ENCODE measurements around the gene ZSCAN10. TPM values are rescaled to one million over a fixed set of nuclear protein-coding genes. Genes with fewer than 3 reads are reported as not detected.

The ZSCAN10 gene
- total and polyA plus RNA-seq, 2 of the 13 experiments (the other 11 are each of a cell fraction or from before 2014, with no cell fraction given): not detected

DNA sequence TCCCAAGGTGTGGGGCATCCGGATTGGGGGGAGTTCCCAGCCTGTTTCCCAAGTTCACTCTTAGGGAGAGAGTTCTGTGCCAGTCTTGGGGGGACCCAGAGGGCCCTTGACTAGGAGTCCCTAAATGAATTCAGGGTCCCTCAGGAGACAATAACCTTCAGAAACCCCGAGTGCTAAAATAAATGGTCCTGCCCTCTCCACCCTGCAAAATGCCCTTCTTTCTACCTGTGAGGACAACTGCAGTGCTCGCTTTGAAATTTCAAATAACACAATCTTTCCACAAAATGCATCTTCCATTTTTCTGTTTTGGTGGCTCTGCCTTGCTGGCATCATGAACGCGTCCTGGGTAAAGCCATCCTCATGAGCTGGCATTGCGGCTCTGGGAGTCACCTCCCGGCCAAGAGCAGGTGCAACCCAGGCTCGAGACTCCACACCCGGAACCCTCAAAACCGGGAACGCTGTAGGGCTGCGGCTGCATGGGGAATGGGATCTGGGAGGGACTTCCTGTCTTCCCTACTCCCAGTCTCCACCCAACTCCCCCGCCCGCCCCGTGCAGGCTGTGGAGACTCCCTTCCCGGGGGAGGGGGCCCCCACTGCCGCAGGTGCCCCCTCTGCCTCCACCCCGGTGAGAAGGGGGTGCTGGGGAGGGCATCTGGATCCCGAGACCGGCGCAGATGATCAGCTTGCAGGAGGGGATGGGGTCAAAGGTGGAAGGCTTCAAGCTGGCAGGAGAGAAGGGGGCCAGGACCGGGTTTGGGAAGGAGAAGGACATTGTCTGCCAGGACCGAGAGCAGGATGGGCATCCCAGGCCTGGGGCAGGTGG, 13.2 kb upstream of the ZSCAN10 start, which contains the start of gene ZNF205 (continued):
- TF ChIP-seq, protein P1, sequence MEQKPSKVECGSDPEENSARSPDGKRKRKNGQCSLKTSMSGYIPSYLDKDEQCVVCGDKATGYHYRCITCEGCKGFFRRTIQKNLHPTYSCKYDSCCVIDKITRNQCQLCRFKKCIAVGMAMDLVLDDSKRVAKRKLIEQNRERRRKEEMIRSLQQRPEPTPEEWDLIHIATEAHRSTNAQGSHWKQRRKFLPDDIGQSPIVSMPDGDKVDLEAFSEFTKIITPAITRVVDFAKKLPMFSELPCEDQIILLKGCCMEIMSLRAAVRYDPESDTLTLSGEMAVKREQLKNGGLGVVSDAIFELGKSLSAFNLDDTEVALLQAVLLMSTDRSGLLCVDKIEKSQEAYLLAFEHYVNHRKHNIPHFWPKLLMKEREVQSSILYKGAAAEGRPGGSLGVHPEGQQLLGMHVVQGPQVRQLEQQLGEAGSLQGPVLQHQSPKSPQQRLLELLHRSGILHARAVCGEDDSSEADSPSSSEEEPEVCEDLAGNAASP (CRISPR knock-in tag; IDR thresholded peaks at IDR 0.05; ENCODE audit: borderline replicate concordance): peak; percentile 72; the same call in 1 of the 2 replicates
- no peak for TF ChIP-seq JUND (CRISPR knock-in tag; IDR thresholded peaks at IDR 0.05)
- TF ChIP-seq ZNF232 (CRISPR knock-in tag; IDR thresholded peaks at IDR 0.05; ENCODE audit: borderline replicate concordance): no peak
- TF ChIP-seq, protein P2, sequence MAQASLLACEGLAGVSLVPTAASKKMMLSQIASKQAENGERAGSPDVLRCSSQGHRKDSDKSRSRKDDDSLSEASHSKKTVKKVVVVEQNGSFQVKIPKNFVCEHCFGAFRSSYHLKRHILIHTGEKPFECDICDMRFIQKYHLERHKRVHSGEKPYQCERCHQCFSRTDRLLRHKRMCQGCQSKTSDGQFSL (CRISPR knock-in tag; IDR thresholded peaks at IDR 0.05): no peak
- TF ChIP-seq RFXANK (CRISPR knock-in tag; IDR thresholded peaks at IDR 0.05): no peak
- TF ChIP-seq TSC22D2 (CRISPR knock-in tag; IDR thresholded peaks at IDR 0.05; ENCODE audit: borderline replicate concordance): no peak
- peak; percentile 65 for TF ChIP-seq SRSF1 (optimal IDR thresholded peaks at IDR 0.05; ENCODE audit: low read depth, low read length)
- no peak for TF ChIP-seq BRCA1 (CRISPR knock-in tag; IDR thresholded peaks at IDR 0.05)
- TF ChIP-seq RARG (CRISPR knock-in tag; IDR thresholded peaks at IDR 0.05; ENCODE audit: low read depth): no peak
- TF ChIP-seq, protein P3, sequence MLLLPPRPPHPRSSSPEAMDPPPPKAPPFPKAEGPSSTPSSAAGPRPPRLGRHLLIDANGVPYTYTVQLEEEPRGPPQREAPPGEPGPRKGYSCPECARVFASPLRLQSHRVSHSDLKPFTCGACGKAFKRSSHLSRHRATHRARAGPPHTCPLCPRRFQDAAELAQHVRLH (CRISPR knock-in tag; IDR thresholded peaks at IDR 0.05; ENCODE audit: borderline replicate concordance, low read depth): peak; percentile 95
- no peak for TF ChIP-seq ZNF550 (CRISPR knock-in tag; IDR thresholded peaks at IDR 0.05; ENCODE audit: borderline replicate concordance)
- no peak for TF ChIP-seq ZFP62 (CRISPR knock-in tag; IDR thresholded peaks at IDR 0.05)
- TF ChIP-seq, protein P4, sequence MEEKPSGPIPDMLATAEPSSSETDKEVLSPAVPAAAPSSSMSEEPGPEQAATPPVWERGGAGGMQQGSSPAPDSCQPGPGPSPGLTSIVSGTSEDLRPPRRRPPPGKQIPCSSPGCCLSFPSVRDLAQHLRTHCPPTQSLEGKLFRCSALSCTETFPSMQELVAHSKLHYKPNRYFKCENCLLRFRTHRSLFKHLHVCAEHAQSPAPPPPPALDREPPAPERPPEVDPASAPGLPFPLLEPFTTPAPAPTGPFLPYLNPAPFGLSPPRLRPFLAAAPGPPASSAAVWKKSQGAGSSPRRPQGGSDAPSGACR (CRISPR knock-in tag; IDR thresholded peaks at IDR 0.05): 0 out of 2 replicates have a peak, but pooled peaks have one; percentile 30
- TF ChIP-seq MTF2 (CRISPR knock-in tag; IDR thresholded peaks at IDR 0.05; ENCODE audit: borderline replicate concordance): no peak
- TF ChIP-seq, protein P5, sequence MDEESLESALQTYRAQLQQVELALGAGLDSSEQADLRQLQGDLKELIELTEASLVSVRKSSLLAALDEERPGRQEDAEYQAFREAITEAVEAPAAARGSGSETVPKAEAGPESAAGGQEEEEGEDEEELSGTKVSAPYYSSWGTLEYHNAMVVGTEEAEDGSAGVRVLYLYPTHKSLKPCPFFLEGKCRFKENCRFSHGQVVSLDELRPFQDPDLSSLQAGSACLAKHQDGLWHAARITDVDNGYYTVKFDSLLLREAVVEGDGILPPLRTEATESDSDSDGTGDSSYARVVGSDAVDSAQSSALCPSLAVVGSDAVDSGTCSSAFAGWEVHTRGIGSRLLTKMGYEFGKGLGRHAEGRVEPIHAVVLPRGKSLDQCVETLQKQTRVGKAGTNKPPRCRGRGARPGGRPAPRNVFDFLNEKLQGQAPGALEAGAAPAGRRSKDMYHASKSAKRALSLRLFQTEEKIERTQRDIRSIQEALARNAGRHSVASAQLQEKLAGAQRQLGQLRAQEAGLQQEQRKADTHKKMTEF (CRISPR knock-in tag; IDR thresholded peaks at IDR 0.05): peak; percentile 82
- TF ChIP-seq SKI (IDR thresholded peaks at IDR 0.05; ENCODE audit: partially characterized antibody): no peak
- TF ChIP-seq YY1 (IDR thresholded peaks at IDR 0.05; ENCODE audit: insufficient read depth, insufficient replicate concordance, low read depth, low read length): peak; percentile 71
- no peak for TF ChIP-seq ZNF234 (CRISPR knock-in tag; conservative IDR thresholded peaks at IDR 0.05)
- TF ChIP-seq ZNF83 (CRISPR knock-in tag; IDR thresholded peaks at IDR 0.05; ENCODE audit: borderline replicate concordance): no peak
- no peak for TF ChIP-seq ZNF44 (CRISPR knock-in tag; IDR thresholded peaks at IDR 0.05)
- TF ChIP-seq MYNN (CRISPR knock-in tag; IDR thresholded peaks at IDR 0.05; ENCODE audit: low read depth): no peak
- TF ChIP-seq, protein P6, sequence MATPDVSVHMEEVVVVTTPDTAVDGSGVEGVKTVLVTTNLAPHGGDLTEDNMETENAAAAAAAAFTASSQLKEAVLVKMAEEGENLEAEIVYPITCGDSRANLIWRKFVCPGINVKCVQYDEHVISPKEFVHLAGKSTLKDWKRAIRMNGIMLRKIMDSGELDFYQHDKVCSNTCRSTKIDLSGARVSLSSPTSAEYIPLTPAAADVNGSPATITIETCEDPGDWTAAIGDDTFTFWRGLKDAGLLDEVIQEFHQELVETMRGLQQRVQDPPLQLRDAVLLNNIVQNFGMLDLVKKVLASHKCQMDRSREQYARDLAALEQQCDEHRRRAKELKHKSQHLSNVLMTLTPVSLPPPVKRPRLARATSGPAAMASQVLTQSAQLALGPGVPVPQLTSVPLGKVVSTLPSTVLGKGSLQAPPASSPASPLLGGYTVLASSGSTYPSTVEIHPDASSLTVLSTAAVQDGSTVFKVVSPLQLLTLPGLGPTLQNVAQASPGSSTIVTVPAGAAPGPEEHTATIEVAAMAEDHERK (CRISPR knock-in tag; IDR thresholded peaks at IDR 0.05; ENCODE audit: low read depth): no peak
- TF ChIP-seq NFKB2 (CRISPR knock-in tag; IDR thresholded peaks at IDR 0.05; ENCODE audit: borderline replicate concordance): no peak; the same call in 1 of the 2 replicates
